ENCODE data around the gene FCHO2. TPM values are rescaled to one million over a fixed set of nuclear protein-coding genes. Genes with fewer than 3 reads are reported as not detected.
"Not testable (repeated sequence)": the region's sequence is repeated elsewhere in the genome, so short reads cannot be mapped to it uniquely, and the experiment has no call there.

FCHO2 gene
- total and polyA plus RNA-seq, 2 donors from 2014 or later, result 6.5 to 48.1 TPM

DNA sequence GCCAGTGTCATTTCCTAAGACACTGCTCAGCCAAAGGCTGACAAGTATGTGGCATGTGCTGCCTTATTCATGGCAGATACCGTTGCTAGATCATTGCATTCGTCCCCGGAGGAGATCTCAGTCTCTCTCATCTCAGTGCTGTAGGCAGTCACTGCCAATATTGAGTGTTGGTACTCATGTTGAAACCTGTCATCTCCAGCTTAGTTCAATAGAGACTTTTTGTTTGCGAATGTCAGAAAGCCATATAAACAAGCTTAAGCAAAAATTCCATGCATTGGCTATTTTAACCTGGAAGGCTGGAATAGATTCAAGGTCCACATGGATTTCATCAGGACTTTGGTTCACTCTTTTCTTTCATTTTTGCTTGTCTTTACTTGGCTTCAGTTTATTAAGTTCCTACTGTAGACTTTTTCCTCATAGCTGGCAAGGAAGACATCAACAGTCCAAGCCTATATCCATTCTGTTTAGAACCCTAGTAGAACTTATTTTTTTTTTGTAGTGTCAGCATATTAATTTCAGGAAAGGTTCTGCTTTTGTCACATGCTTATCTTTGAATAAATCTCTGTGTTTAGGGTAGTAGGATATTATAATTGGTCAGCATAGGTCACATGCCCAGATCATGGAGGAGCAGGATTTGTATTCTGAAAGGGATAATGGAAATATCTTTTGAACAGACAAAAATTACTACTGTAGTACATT is 66.8 kb downstream of the FCHO2 start:
- Histone ChIP-seq H3K4me1 (ENCODE audit: control insufficient read depth in 2 of 3, insufficient read depth in 2 of 3, low read depth in 1 of 3, low read length in 3 of 3) (peaks cover 0 to 5% (median 0%) of the 10 kb centered on the region in 3 donors), H3K4me3 (ENCODE audit: low read length in 3 of 3) (no peak overlapping the region), H3K9me3 (ENCODE audit: control insufficient read depth in 2 of 3, insufficient read depth in 1 of 3, low read length in 3 of 3) (no peaks in the 10 kb centered on the region), H3K27ac (ENCODE audit: low read depth in 2 of 2, low read length in 2 of 2) (no peak overlapping the region), H3K27me3 (ENCODE audit: control insufficient read depth, insufficient read depth, low read length) (no peaks in the 10 kb centered on the region), H3K36me3 (ENCODE audit: control insufficient read depth in 2 of 3, insufficient read depth in 3 of 3, low read length in 3 of 3) (peaks cover 2 to 5% (median 3%) of the 10 kb centered on the region in 3 donors), H3K9ac (ENCODE audit: low read length in 3 of 3) (no peak overlapping the region)
- TF ChIP-seq, protein P1, sequence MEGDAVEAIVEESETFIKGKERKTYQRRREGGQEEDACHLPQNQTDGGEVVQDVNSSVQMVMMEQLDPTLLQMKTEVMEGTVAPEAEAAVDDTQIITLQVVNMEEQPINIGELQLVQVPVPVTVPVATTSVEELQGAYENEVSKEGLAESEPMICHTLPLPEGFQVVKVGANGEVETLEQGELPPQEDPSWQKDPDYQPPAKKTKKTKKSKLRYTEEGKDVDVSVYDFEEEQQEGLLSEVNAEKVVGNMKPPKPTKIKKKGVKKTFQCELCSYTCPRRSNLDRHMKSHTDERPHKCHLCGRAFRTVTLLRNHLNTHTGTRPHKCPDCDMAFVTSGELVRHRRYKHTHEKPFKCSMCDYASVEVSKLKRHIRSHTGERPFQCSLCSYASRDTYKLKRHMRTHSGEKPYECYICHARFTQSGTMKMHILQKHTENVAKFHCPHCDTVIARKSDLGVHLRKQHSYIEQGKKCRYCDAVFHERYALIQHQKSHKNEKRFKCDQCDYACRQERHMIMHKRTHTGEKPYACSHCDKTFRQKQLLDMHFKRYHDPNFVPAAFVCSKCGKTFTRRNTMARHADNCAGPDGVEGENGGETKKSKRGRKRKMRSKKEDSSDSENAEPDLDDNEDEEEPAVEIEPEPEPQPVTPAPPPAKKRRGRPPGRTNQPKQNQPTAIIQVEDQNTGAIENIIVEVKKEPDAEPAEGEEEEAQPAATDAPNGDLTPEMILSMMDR (IDR thresholded peaks at IDR 0.05; ENCODE audit: borderline replicate concordance, extremely low read depth, insufficient read depth), result no peak
- DNase-seq (no peak), FAIRE-seq (no peak)
- intact Hi-C loops (cut with DNase I), result no loop called here

GRCh38 chr5:73024946-73025544 is 69.2 kb downstream of the FCHO2 start:
- H3K27ac ChIP-seq (ENCODE audit: low read depth in 2 of 2, low read length in 2 of 2); FAIRE-seq; DNase-seq; intact Hi-C loops (cut with DNase I); H3K4me1 ChIP-seq (ENCODE audit: control insufficient read depth in 2 of 3, insufficient read depth in 2 of 3, low read depth in 1 of 3, low read length in 3 of 3); H3K36me3 ChIP-seq (ENCODE audit: control insufficient read depth in 2 of 3, insufficient read depth in 3 of 3, low read length in 3 of 3); H3K9ac ChIP-seq (ENCODE audit: low read length in 3 of 3); H3K4me3 ChIP-seq (ENCODE audit: low read length in 3 of 3); H3K27me3 ChIP-seq (ENCODE audit: control insufficient read depth, insufficient read depth, low read length); H3K9me3 ChIP-seq (ENCODE audit: control insufficient read depth in 2 of 3, insufficient read depth in 1 of 3, low read length in 3 of 3): not testable (repeated sequence)

DNA sequence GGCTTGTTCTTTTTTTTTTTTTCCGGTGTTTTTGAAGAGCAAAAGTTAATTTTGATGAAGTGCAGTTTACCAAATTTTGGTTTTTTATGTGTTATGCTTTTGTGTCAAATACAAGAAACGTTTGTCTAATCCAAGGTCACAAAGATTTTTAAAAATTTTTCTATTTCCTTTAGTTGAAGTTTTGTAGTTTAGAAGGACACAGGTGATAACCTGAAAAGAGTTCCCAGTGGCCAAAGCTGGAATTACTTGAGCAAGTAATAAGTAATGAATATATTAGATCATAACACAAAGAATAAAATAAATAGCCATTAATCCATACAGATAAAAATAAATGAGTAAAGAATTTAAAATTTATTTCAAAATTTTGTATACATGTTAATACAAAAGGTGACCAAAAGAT is 71.5 kb downstream of the FCHO2 start:
- DNase-seq, result no peak

GRCh38 chr5:73027816-73028215 is 72.0 kb downstream of the FCHO2 start:
- Histone ChIP-seq H3K9ac (ENCODE audit: low read length in 3 of 3) (no peak overlapping the region), H3K36me3 (ENCODE audit: control insufficient read depth in 2 of 3, insufficient read depth in 3 of 3, low read length in 3 of 3) (peaks cover 0 to 2% (median 0%) of the 10 kb centered on the region in 3 donors), H3K9me3 (ENCODE audit: control insufficient read depth in 2 of 3, insufficient read depth in 1 of 3, low read length in 3 of 3) (no peaks in the 10 kb centered on the region), H3K4me3 (ENCODE audit: low read length in 3 of 3) (no peak overlapping the region), H3K27ac (ENCODE audit: low read depth in 2 of 2, low read length in 2 of 2) (no peak overlapping the region), H3K4me1 (ENCODE audit: control insufficient read depth in 2 of 3, insufficient read depth in 2 of 3, low read depth in 1 of 3, low read length in 3 of 3) (no peaks in the 10 kb centered on the region), H3K27me3 (ENCODE audit: control insufficient read depth, insufficient read depth, low read length) (no peaks in the 10 kb centered on the region)
- FAIRE-seq (no peak), DNase-seq (no peak)
- TF ChIP-seq, protein P1 (IDR thresholded peaks at IDR 0.05; ENCODE audit: borderline replicate concordance, extremely low read depth, insufficient read depth), result no peak
- intact Hi-C loops (cut with DNase I), result no loop called here

More for the DNA sequence above, 71.5 kb downstream of the FCHO2 start:
- Histone ChIP-seq H3K9ac (ENCODE audit: low read length in 3 of 3) (no peak overlapping the region), H3K27me3 (ENCODE audit: control insufficient read depth, insufficient read depth, low read length) (no peaks in the 10 kb centered on the region), H3K4me1 (ENCODE audit: control insufficient read depth in 2 of 3, insufficient read depth in 2 of 3, low read depth in 1 of 3, low read length in 3 of 3) (peaks cover 0 to 4% (median 0%) of the 10 kb centered on the region in 3 donors), H3K9me3 (ENCODE audit: control insufficient read depth in 2 of 3, insufficient read depth in 1 of 3, low read length in 3 of 3) (no peaks in the 10 kb centered on the region), H3K4me3 (ENCODE audit: low read length in 3 of 3) (no peak overlapping the region), H3K36me3 (ENCODE audit: control insufficient read depth in 2 of 3, insufficient read depth in 3 of 3, low read length in 3 of 3) (peaks cover 0 to 2% (median 0%) of the 10 kb centered on the region in 3 donors), H3K27ac (ENCODE audit: low read depth in 2 of 2, low read length in 2 of 2) (no peak overlapping the region)
- TF ChIP-seq, protein P1 (IDR thresholded peaks at IDR 0.05; ENCODE audit: borderline replicate concordance, extremely low read depth, insufficient read depth), result no peak
- peak; percentile 66 for FAIRE-seq
- intact Hi-C loops (cut with DNase I), result no loop called here

Data from kidney (tissue), 14 donors.